CD4-positive, alpha-beta T cell treated with Interleukin-15 for 4 hours (primary cell): ENCODE measurements around the gene NSMF.
"Not testable (repeated sequence)": the region's sequence is repeated elsewhere in the genome, so short reads cannot be mapped to it uniquely, and the experiment has no call there.

Experiments used
- DNase-seq: peaks from one replicate; pipeline ENCODE4 v3.0.0-alpha.2; 2020; ENCODE audit warnings: low spot score

NSMF gene

GRCh38 chr9:137477778-137478612, 18.9 kb upstream of the NSMF start:
- DNase-seq, result no peak

- DNase-seq, result no peak
Measured at GRCh38 chr9:137476856-137477255, 17.7 kb upstream of the NSMF start.

GRCh38 chr9:137475666-137476065, 16.5 kb upstream of the NSMF start:
- no peak for DNase-seq

GRCh38 chr9:137474271-137474670, 15.1 kb upstream of the NSMF start:
- DNase-seq, result no peak

GRCh38 chr9:137470785-137471184, 11.7 kb upstream of the NSMF start:
- DNase-seq, result no peak

GRCh38 chr9:137467896-137468295, 8.8 kb upstream of the NSMF start:
- DNase-seq, result no peak

- DNase-seq, result no peak
Measured at GRCh38 chr9:137467161-137467581, 8.0 kb upstream of the NSMF start.

- not testable (repeated sequence) for DNase-seq
Measured at GRCh38 chr9:137466389-137467085, 7.4 kb upstream of the NSMF start.

GRCh38 chr9:137465720-137466388, 6.7 kb upstream of the NSMF start:
- no peak for DNase-seq

GRCh38 chr9:137465000-137465719, 6.0 kb upstream of the NSMF start:
- DNase-seq, result no peak

- DNase-seq, result no peak
Measured at GRCh38 chr9:137464291-137464999, 5.3 kb upstream of the NSMF start.

- DNase-seq, result no peak
Measured at GRCh38 chr9:137463931-137464290, 4.8 kb upstream of the NSMF start.

- DNase-seq, result no peak
Measured at GRCh38 chr9:137462986-137463930, 4.1 kb upstream of the NSMF start.

- DNase-seq, result no peak
Measured at GRCh38 chr9:137462396-137462985, 3.4 kb upstream of the NSMF start.

- DNase-seq, result peak; percentile 73
Measured at GRCh38 chr9:137461663-137462395, 2.7 kb upstream of the NSMF start.

- no peak for DNase-seq
Measured at GRCh38 chr9:137461316-137461662, 2.2 kb upstream of the NSMF start.

- DNase-seq, result no peak
Measured at GRCh38 chr9:137460363-137461315, 1.5 kb upstream of the NSMF start.
